ENCODE measurements around the gene DNAJC5. TPM values are rescaled to one million over a fixed set of nuclear protein-coding genes. Genes with fewer than 3 reads are reported as not detected.
A peak's percentile ranks its signal among the peaks of the same experiment; 100 is the strongest.

Gene DNAJC5
- total and polyA plus RNA-seq, 8 donors = 23.1 to 60.1 (median 38.1) TPM

DNA sequence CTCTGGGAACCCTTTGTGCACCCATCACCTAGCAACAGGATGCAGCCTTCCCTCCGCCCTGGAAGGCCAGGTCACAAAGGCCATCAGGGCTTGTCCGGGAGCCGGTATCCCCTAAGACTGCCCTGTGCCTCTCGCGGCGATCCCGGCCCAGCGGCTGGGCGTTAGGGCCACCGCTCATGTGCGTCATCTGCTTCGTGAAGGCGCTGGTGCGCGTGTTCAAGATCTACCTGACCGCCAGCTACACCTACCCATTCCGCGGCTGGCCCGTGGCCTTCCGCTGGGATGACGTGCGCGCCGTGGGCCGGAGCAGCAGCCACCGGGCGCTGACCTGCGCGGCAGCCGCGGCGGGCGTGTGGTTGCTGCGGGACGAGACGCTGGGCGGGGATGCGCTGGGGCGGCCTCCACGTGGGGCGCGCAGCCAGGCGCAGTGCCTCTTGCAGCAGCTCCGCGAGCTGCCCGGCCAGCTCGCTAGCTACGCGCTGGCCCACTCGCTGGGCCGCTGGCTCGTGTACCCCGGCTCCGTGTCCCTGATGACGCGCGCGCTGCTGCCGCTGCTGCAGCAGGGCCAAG is 33.5 kb upstream of the DNAJC5 start, which contains the start of gene ABHD16B:
Gene ABHD16B, plus strand, starts transcription at position 134 of the 570 bp plus-strand sequence. Its CDS starts 43 bp downstream, at position 177.
- peaks cover 0 to 25% (median 17%) of the 10 kb centered on the region in 4 donors for H3K36me3 ChIP-seq
- H3K4me3 ChIP-seq = no peak within 1 kb of the TSS
- TF ChIP-seq EP300 (IDR thresholded peaks at IDR 0.05) = no peak
- TF ChIP-seq CTCF (IDR thresholded peaks at IDR 0.05) = no peak
- TF ChIP-seq POLR2AphosphoS5 (IDR thresholded peaks at IDR 0.05) = no peak
- TF ChIP-seq POLR2A (IDR thresholded peaks at IDR 0.05) = no peak
- intact Hi-C loops (cut with DNase I; ENCODE audit: low total_unique reads) = no loop called here
- no peak for DNase-seq
- H3K27ac ChIP-seq = peak within 1 kb of the TSS in 1 of 5 donors; percentile 29
- H3K4me1 ChIP-seq = peaks cover 33 to 64% (median 57%) of the 10 kb centered on the region in 4 donors
- WGBS, 5 donors = 95 to 97% (median 96%) methylated on average over 40 to 59 of the region's 59 CpGs
- H3K9me3 ChIP-seq = no peaks in the 10 kb centered on the region
- H3K27me3 ChIP-seq = peaks cover 0 to 23% (median 10%) of the 10 kb centered on the region in 3 donors

GRCh38 chr20:63861981-63862901 is 32.7 kb upstream of the DNAJC5 start:
- Histone ChIP-seq H3K36me3 (peaks cover 0 to 25% (median 17%) of the 10 kb centered on the region in 4 donors), H3K9me3 (no peaks in the 10 kb centered on the region), H3K4me3 (no peak overlapping the region), H3K27me3 (peaks cover 0 to 15% (median 10%) of the 10 kb centered on the region in 3 donors), H3K27ac (no peak overlapping the region), H3K4me1 (peaks cover 37 to 71% (median 59%) of the 10 kb centered on the region in 4 donors)
- TF ChIP-seq POLR2A (IDR thresholded peaks at IDR 0.05) (no peak), EP300 (IDR thresholded peaks at IDR 0.05) (no peak), POLR2AphosphoS5 (IDR thresholded peaks at IDR 0.05) (no peak), CTCF (IDR thresholded peaks at IDR 0.05) (no peak)
- 96 to 97% (median 97%) methylated on average over 63 to 95 of the region's 95 CpGs for WGBS, 5 donors
- DNase-seq = no peak
- intact Hi-C loops (cut with DNase I; ENCODE audit: low total_unique reads) = no loop called here

- peaks cover 0 to 29% (median 19%) of the 10 kb centered on the region in 4 donors for H3K36me3 ChIP-seq
- H3K27ac ChIP-seq = peak overlapping the region; percentile 86 to 99 (median 95)
- TF ChIP-seq POLR2A (IDR thresholded peaks at IDR 0.05) (no peak), POLR2AphosphoS5 (IDR thresholded peaks at IDR 0.05) (no peak), CTCF (IDR thresholded peaks at IDR 0.05) (no peak), EP300 (IDR thresholded peaks at IDR 0.05) (no peak)
- peaks cover 0 to 6% (median 1%) of the 10 kb centered on the region in 3 donors for H3K27me3 ChIP-seq
- WGBS, 5 donors = 77 to 85% (median 80%) methylated on average over 18 of the region's 18 CpGs
- no peak for DNase-seq
- H3K4me1 ChIP-seq = peaks cover 31 to 71% (median 52%) of the 10 kb centered on the region in 4 donors
- intact Hi-C loops (cut with DNase I; ENCODE audit: low total_unique reads) = no loop called here
- H3K4me3 ChIP-seq = peak overlapping the region; percentile 83 to 93 (median 90)
- no peaks in the 10 kb centered on the region for H3K9me3 ChIP-seq
Measured at GRCh38 chr20:63863021-63863797, 31.7 kb upstream of the DNAJC5 start.
